Stimulated activated CD4-positive, alpha-beta T cell treated with anti-CD3 and anti-CD28 coated beads, Interleukin-15, amount 100 ng/mL, for 1 hour (primary cell): ENCODE data around the gene PSMD14.
A peak's percentile ranks its signal among the peaks of the same experiment; 100 is the strongest.
"Not testable (repeated sequence)": the region's sequence is repeated elsewhere in the genome, so short reads cannot be mapped to it uniquely, and the experiment has no call there.

Source experiments
- DNase-seq, 2 donors: peaks; one replicate each; pipeline ENCODE4 v3.0.0-alpha.2; 2020; ENCODE audit warnings: low read depth in 1 of 2, low spot score in 1 of 2

PSMD14 gene

DNA sequence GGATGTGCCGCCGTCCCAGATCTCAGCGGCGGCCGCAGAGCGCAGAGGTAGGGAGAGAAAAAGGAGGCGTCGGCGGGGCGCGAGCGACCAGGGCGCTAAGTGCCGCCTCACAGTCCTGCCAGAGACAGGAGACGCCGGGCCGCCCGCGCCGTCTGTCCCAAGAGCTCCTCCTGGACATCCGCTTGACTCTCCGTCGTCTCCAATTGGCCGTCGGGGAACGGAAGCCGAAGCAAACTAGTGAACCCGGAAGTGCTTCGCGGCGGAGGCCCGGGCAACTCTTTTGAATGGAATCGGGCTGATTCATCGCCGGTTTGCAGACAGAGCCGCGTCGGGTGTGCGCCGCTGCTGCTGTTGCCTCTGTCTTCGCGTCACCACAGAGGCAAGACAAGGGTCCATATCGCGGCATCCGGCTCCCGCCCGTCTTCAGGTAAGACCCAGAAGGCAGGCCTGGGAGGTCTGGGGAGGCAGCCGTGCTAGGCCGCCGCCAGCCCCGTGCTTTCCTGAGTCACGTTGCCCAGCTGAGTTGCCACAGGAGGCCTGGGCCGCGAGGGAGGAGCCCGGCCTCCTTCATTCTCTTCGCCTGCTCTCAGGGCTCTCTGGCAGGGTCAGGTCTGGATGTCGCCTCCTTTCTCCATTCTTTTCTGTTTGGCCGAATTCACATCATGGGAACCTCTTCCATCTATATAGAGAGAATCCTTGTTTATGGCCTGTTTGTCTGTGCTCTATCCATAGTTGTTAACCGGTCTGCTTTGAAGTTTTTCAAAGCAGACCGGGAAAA lies at the start of gene PSMD14:
PSMD14 (plus strand) TSS at position 248 of the 778 bp plus-strand sequence. CDS start 10,401 bp downstream, outside the sequence.
- peak; percentile 71 to 73 for DNase-seq

DNA sequence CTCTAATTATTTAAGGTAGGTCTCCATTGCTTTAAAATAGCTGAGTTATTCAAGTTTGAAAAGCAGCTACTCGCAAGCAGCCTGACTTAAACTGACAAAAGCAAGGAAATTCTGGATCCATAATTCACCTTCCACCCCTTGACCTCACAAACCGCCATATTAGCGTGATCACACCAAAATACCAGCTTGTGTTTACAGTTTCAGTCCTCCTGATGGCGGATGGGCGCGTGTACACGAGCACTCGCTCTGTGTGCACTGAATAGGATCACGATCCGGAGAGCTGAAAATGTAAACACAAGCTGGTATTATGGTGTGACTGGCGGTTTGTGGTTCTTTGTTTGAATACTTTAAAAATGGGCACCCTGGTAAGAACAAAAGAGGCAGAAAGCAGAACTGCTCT lies 42.4 kb upstream of the PSMD14 start:
- DNase-seq, result no peak

DNA sequence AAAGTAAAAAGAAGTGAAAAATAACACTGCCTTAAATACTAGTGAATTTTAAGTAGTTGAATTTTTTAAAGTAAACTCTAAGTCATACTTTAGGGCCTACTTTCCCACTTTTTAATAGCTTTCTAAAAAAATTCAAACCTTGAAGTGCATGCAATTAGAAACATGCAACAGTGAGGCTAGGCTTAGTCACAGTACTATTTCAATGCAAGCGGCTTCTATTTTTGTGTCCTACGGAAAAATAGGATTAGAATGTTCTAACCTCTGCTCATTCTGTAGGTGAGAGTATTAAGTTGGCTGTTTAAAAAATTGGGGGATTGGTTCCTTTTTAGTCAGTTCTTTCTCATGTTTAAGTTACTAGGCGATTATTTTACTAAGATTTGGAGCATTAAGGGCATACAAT lies 39.1 kb upstream of the PSMD14 start:
- no peak for DNase-seq

DNA sequence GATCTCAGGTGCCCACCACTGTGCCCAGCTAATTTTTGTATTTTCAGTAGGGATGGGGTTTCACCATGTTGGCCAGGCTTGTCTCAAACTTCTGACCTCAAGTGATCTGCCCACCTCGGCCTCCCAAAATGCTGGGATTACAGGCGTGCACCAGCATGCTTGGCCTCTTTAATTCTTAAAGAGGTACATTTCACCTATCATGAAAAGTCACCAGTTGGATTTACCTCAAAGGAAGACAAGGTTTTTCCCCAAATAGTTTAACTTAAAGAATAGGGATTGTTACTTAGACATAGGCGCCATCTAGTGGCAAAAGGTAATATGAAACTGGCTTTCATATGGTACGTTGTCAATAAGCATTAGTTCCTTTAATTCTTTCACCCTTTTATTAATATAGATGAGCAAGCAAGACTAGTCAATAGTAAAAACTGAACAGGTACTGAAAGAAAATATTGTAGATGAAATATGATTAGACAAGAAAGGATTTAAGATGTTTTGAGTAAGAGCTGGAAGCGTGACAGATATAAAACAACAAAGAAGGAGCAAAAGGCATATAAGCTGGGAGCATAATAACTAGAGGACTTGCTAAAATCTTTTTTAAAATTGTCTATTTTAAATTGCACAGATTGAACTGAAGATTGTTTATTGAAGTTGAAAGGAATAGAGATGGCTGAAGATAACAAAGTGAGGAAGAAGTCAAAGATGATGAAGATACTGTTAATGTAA lies 35.0 kb upstream of the PSMD14 start:
- DNase-seq, result no peak

DNA sequence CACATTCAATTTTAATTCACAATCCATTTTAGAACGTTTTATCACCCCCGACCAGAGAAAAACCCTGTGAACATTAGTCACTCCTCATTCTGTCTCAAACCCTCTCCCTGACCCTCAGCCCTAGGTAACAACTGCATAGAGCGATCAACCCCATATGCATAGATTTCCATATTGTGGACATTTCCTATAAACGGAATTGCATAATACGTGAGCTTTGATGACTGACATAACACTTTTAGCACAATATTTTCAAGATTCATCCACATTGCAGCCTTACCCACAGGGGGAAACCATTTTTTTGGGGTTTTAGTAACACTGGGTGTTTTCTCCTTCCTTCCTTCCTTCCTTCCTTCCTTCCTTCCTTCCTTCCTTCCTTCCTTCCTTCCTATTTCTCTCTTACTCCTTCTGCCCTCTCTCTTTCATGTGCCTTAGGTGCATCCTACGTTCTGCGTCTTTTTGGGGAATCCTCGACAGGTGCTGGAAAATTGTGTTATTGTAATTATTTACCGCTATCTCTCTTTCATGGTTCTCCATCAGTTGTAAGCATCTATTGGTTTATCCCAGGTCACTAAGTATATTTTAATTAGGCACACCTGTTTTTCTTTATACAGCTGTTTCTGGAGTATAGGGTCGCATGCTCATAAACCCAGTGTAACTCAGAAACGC lies 29.5 kb upstream of the PSMD14 start:
- not testable (repeated sequence) for DNase-seq

DNA sequence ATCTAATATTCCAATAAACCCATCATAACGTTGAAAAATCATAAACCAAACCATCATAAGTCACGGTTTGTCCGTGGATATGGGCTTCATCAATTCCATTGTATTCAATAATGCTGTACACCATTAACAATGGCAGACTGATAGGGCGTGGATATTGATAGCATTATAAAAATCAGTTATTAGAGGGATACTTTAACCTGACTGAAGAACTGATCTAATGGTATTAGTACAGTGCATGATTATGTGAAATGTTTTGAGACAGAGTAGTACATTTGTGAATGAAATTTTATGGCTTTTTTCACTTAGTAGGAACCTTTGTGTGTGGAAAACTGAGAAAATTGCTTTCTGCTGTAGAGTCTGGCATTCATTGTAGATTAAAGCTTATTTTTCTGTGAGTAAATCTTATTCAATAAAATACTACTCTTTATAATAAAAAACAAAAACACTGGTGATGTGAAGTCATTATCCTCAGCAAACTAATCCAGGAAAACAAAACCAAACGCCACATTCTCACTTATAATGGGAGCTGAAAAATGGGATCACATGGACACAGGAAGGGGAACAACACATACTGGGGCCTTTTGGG lies 28.9 kb upstream of the PSMD14 start:
- DNase-seq, result not testable (repeated sequence)

DNA sequence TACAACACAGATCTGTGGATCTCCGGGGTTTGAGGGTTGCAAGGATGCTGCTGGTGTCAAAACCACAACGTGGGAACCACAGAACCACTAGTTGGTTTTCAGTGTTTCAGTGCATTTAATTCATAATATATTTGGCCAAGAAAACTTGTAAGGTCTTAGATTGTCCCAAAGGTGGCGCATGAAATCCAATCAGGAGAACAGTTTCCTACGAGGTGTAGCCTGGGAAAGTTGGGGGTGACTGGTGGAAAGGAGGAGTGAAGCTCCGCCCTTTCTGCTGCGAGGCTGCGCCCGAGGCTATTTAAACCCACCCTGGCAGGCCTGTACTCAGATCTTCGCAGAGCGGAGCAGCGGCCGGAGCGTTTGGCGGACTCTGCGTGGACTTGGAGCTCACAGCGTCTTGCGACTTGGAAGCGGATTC lies 27.3 kb upstream of the PSMD14 start:
- peak; percentile 31 to 34 for DNase-seq

DNA sequence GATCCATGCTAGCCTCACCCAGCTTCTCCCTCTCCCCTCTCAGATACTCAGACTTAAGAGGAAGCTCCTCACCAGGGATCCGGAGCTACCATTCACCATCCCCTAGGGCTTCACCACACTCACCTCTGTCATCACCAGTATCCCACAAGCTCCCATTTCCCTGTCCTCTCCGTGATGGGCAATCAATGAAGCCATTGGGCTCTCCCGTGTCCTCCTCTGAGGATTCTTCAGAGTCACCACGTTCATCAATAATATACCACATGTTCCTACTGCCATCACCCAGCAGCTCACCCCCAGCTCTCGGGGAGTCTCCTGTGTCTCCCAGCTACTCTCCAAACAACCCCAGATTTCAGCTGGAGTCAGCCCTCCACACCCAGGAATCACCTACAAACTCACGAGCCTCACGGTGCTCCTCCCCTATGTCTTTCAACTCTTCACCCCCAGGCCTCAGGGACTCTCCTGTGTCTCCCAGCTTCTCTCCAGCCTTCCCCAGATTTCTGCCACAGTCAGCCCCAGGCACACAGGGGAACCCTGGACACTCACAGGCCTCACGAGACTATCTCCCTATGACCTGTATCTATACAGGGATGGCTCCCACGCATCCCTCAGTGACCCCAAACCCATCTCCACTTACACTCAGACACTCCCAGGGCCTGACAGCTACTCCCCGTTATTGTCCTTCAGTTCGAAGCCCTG lies 26.5 kb upstream of the PSMD14 start:
- DNase-seq, result not testable (repeated sequence)

DNA sequence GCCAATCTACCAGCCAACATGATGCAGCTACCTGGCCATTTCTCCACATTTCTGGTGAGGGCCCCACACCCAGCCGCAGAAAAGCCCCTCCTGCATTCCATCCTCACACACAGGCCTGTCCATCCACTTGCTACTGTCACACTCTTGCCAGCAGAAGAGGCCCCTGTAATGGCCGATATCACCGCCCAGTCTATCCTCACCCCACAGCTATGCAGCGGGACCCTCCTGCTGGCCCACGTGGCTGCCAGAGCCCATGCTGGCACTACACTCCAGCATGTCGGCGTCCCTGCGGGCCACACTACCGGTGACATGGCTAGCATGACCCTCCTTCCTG lies 25.9 kb upstream of the PSMD14 start:
- DNase-seq, result not testable (repeated sequence)

DNA sequence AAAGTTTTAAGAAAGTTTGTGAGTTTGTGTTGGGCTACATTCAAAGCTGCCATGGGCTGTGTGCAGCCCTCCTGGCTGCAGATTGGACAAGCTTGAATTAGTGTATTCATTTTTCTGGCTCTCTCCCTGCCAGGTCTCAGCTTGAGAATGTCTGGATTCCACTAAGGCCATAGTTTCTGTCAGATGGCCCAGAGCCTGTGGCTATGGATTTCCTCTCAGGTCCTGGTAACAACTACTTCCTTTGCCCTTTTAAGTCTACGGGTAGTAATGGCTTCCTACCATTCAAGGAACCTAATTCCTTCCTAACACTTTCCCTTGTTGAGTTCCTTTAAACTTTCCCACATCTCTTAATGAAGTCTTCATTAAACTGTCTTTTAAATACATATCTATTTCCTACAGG lies 24.3 kb upstream of the PSMD14 start:
- DNase-seq, result no peak

DNA sequence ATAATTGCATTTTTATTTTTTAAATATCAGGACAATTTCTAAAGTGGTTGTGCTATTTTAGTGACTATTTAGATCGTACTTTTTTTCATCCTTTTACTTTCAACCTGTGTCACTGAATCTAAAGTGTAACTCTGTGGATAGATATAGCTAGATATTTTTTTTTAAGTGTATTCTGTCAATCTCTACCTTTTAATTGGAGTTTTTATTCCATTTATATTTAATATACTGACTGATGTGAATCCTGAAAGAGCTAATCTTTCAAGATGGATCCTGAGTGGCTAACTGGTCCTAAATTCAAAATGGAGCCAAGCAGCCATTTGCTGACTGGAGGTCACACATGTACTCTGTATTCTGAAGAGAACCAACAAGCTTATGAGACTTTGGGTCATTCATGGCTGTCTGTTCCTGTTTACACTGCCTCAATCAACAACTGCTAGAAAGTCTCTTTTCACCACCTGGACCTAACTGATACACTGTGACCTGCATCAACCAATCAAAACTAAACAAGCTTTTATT lies 4.6 kb upstream of the PSMD14 start:
- DNase-seq, result no peak

DNA sequence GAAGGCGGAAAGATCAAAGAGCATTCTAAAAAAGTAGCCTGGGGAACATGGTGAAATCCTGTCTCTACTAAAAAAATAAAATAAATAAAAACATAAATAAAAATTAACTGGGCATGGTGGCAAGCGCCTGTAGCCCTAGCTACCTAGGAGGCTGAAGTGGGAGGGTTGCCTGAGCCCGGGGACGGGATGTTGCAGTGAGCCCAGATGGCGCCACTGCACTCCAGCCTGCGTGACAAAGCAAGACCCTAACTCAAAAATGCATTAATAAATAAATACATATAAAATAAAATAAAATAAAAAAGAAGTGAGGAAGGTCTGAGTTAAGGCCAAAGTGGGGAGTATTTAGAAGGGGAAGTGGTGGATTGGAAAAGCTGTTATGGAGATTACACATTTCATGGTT lies 1.3 kb upstream of the PSMD14 start:
- no peak for DNase-seq

DNA sequence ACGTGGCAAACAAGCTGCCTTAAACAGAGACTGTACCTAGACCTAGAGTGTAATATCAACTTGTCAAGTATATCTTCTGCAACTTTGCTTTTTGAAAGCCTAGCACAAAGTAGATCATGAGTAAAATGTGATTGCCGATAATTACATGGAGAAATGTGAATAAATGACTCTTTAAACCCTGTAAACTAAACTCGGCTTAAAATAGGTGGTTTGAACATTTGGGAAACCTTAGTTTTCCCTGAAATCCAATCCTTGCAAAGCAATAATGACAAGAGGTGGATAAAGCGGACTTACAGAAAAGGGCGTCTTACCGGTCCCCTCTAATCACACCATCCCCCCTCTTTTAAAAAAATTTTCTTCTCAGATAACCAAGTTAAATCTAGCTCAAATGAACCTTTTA lies 549 bp upstream of the PSMD14 start:
- DNase-seq, result no peak

DNA sequence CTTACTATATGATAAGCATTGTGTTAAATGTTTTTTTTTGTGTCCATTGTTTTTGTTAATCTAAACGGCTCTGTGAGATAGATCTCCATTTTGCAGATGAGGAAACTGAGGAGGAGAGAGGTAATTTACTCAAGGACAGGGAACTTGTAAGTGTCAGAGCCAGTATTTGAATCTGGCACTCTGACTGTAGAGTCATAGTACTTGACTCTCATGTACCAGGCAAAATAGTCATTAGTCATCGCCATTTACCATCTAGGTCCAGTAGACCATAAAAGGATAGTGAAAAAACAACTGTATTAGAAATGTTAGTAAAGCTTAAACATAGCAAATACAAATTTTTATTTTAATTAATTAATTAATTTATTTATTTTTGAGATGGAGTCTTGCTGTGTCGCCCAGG lies 4.8 kb downstream of the PSMD14 start:
- DNase-seq, result no peak

DNA sequence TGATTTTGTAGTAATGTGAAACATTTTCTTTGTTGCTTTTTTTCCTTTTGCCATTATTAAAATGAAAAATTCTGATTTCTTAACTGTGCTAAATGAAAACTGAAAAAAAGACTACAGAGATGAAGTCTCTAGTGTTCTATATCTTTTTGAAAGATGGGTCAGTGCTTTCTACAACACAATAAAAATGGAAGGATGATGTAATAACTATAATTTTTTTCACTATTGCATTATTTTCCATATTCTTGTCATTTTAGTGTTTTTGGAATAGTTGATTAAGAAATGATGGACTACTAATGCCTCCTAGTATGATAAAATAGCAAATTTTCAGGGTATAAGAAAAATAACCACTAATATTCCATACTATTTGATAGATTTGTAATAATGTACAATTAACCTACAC lies 7.2 kb downstream of the PSMD14 start:
- no peak for DNase-seq

DNA sequence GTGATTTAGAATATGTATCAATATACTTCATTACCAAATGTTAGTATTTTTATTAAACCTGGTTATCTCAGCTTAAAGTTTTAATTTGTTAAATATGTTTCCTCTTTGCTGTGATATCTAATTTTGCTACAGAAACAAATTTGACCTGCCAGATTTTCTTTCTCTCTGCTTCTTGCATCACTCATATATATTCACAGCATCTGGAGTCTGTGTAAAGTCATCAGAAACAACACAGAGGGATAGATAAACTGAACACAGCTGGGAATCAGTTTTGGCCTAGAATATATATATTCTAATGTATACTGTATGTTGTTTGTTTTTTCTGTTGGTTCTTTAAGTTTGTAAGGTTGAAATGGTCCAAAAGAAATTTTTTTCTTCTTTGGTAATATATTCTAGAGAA lies 8.5 kb downstream of the PSMD14 start:
- no peak for DNase-seq

DNA sequence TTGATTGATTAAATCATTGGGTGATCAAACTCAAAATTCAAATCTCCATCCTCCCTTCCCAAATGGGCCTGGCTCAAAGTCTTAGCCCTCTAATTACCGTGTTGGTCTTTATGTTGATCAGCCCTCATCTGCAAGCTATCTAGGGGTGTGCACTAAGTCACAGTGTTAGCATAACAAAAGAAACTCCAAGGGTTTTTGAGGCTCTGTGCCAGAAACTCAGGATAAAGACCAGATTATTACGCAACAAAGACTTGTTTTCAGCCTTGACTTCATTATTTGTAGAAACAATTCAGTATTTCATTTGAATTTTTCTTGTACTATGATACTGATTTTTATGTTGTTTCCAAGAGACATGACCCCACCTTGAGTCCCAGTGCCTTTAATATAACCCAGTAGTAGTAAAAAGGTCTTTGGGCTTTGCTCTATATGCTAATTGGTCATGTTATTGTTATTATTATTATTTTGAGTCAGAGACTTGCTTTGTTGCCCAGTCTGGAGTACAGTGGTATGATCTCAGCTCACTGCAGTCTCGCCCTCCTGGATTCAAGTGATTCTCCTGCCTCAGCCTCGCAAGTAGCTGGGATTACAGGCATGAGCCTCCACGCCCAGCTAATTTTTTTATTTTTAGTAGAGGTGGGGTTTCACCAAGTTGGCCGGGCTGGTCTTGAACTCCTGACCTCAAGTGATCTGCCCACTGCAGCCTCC lies 13.9 kb downstream of the PSMD14 start:
- no peak for DNase-seq

DNA sequence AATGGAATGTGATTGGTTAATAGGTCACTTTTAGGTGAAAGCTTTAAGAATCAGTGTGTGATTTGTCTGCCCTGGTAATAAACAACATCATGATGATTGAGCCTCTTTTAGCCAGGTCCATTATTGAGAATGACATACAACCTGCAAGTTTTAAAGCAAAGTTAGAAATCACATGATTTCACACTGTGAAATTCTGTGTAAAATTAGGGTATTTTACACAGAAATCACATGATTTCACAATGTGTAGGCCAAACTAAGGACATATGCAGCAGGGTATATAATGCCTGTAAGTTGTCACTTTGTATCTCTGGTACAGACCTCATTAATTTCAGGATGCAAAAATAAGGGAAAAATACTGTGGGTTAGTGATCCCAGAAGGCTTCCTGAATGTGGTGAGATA lies 16.7 kb downstream of the PSMD14 start:
- no peak for DNase-seq

DNA sequence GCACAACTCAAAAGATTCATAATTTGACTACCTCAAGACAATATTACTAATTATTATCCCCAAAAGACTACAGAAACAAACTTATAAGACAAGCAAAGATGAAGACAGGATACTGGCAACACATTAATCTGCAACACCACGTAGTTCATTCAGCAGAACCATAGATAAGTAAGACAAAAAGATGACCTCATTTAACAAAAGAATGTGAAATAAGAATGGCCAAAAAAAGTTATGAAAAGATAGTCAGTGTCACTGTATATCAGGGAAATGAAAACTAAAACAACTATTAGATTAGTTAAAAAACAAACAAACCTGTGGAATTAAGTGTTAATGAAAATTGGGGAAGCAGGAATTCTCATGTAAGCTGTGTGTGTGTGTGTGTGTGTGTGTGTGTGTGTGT lies 19.4 kb downstream of the PSMD14 start:
- DNase-seq, result no peak

DNA sequence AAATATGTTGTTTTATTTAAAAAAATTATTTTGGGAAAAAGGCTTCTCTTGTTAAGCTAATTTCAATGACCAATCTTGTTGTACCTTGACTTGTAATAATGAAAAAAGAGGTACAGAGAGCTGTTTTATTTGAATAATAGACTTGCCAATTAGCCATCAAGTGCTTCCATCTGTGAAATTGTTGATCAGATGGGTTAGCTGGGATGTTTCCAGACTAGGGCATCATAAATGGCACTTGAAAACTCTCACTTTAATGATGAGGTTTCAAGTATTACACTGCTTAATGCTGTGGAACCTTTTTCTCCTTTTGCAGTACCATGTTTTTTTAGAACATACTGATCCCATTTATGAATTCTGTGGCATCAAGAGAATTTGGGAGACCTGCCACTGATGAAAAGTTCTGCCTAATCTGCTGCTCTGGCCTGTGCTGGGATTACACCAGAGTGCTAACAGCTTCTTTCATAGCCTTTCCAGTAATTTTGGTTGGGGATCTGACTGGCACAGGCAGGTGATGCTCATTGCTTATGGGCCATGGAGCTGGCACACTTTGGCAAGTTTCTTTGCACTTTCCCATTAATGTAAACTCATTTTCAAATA lies 24.2 kb downstream of the PSMD14 start:
- no peak for DNase-seq
